ENCODE measurements around the gene PTPN4. TPM values are rescaled to one million over a fixed set of nuclear protein-coding genes. Genes with fewer than 3 reads are reported as not detected.
"Not testable (repeated sequence)": the region's sequence is repeated elsewhere in the genome, so short reads cannot be mapped to it uniquely, and the experiment has no call there.

The PTPN4 gene
- total and polyA plus RNA-seq, 2 donors from 2014 or later, result 7.4 to 46.4 TPM

- TF ChIP-seq, protein P1, sequence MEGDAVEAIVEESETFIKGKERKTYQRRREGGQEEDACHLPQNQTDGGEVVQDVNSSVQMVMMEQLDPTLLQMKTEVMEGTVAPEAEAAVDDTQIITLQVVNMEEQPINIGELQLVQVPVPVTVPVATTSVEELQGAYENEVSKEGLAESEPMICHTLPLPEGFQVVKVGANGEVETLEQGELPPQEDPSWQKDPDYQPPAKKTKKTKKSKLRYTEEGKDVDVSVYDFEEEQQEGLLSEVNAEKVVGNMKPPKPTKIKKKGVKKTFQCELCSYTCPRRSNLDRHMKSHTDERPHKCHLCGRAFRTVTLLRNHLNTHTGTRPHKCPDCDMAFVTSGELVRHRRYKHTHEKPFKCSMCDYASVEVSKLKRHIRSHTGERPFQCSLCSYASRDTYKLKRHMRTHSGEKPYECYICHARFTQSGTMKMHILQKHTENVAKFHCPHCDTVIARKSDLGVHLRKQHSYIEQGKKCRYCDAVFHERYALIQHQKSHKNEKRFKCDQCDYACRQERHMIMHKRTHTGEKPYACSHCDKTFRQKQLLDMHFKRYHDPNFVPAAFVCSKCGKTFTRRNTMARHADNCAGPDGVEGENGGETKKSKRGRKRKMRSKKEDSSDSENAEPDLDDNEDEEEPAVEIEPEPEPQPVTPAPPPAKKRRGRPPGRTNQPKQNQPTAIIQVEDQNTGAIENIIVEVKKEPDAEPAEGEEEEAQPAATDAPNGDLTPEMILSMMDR (IDR thresholded peaks at IDR 0.05; ENCODE audit: borderline replicate concordance, extremely low read depth, insufficient read depth), result no peak
- H3K4me1 ChIP-seq (ENCODE audit: control insufficient read depth in 2 of 3, insufficient read depth in 2 of 3, low read depth in 1 of 3, low read length in 3 of 3), result no peaks in the 10 kb centered on the region
- FAIRE-seq (no peak), DNase-seq (peak in 1 of 5 donors; percentile 45)
- peaks cover 0 to 18% (median 2%) of the 10 kb centered on the region in 3 donors for H3K9me3 ChIP-seq (ENCODE audit: control insufficient read depth in 2 of 3, insufficient read depth in 1 of 3, low read length in 3 of 3)
- no peak overlapping the region for H3K4me3 ChIP-seq (ENCODE audit: low read length in 3 of 3)
- no peak overlapping the region for H3K27ac ChIP-seq (ENCODE audit: low read depth in 2 of 2, low read length in 2 of 2)
- H3K36me3 ChIP-seq (ENCODE audit: control insufficient read depth in 2 of 3, insufficient read depth in 3 of 3, low read length in 3 of 3), result peaks cover 0 to 2% (median 0%) of the 10 kb centered on the region in 3 donors
- intact Hi-C loops (cut with DNase I), result no loop called here
- H3K27me3 ChIP-seq (ENCODE audit: control insufficient read depth, insufficient read depth, low read length), result no peaks in the 10 kb centered on the region
- H3K9ac ChIP-seq (ENCODE audit: low read length in 3 of 3), result no peak overlapping the region
Measured at GRCh38 chr2:119795309-119796303, 35.9 kb downstream of the PTPN4 start.

DNA sequence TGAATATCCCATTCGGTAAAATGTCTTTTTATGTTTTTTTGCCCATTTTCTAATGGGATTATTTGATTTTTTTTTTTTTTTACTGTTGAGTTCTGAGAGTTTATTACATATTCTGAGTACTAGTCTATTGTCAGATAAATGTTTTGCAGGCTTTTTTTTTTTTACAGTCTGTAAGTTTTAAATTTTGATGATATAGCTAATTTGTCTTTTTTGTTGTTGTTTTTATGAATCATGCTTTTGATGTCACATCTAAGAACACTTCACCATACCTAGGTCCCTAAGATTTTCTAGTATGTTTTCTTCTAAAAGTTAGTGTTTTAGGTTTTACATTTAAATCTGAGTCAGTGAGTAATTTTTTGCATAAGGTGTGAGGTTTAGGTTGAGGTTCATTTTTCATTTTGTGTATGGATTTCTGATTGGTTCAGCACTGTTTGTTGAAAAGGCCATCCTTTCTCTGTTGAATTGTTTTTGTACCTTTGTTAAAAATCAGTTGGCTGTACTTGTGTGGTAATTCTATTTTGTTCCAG, 40.7 kb downstream of the PTPN4 start:
- DNase-seq (no peak), FAIRE-seq (no peak)
- no peaks in the 10 kb centered on the region for H3K36me3 ChIP-seq (ENCODE audit: control insufficient read depth in 2 of 3, insufficient read depth in 3 of 3, low read length in 3 of 3)
- no peak overlapping the region for H3K9ac ChIP-seq (ENCODE audit: low read length in 3 of 3)
- no peaks in the 10 kb centered on the region for H3K27me3 ChIP-seq (ENCODE audit: control insufficient read depth, insufficient read depth, low read length)
- intact Hi-C loops (cut with DNase I), result no loop called here
- no peak overlapping the region for H3K27ac ChIP-seq (ENCODE audit: low read depth in 2 of 2, low read length in 2 of 2)
- no peak overlapping the region for H3K4me3 ChIP-seq (ENCODE audit: low read length in 3 of 3)
- H3K4me1 ChIP-seq (ENCODE audit: control insufficient read depth in 2 of 3, insufficient read depth in 2 of 3, low read depth in 1 of 3, low read length in 3 of 3), result no peaks in the 10 kb centered on the region
- H3K9me3 ChIP-seq (ENCODE audit: control insufficient read depth in 2 of 3, insufficient read depth in 1 of 3, low read length in 3 of 3), result no peaks in the 10 kb centered on the region
- TF ChIP-seq, protein P1 (IDR thresholded peaks at IDR 0.05; ENCODE audit: borderline replicate concordance, extremely low read depth, insufficient read depth), result no peak

- Histone ChIP-seq H3K9me3 (ENCODE audit: control insufficient read depth in 2 of 3, insufficient read depth in 1 of 3, low read length in 3 of 3) (no peaks in the 10 kb centered on the region), H3K36me3 (ENCODE audit: control insufficient read depth in 2 of 3, insufficient read depth in 3 of 3, low read length in 3 of 3) (no peaks in the 10 kb centered on the region), H3K27ac (ENCODE audit: low read depth in 2 of 2, low read length in 2 of 2) (no peak overlapping the region), H3K9ac (ENCODE audit: low read length in 3 of 3) (no peak overlapping the region), H3K4me1 (ENCODE audit: control insufficient read depth in 2 of 3, insufficient read depth in 2 of 3, low read depth in 1 of 3, low read length in 3 of 3) (no peaks in the 10 kb centered on the region), H3K4me3 (ENCODE audit: low read length in 3 of 3) (no peak overlapping the region), H3K27me3 (ENCODE audit: control insufficient read depth, insufficient read depth, low read length) (no peaks in the 10 kb centered on the region)
- intact Hi-C loops (cut with DNase I), result no loop called here
- FAIRE-seq (no peak), DNase-seq (no peak)
- TF ChIP-seq, protein P1 (IDR thresholded peaks at IDR 0.05; ENCODE audit: borderline replicate concordance, extremely low read depth, insufficient read depth), result no peak
Measured at GRCh38 chr2:119801040-119801439, 41.3 kb downstream of the PTPN4 start.

- H3K27me3 ChIP-seq (ENCODE audit: control insufficient read depth, insufficient read depth, low read length); intact Hi-C loops (cut with DNase I); FAIRE-seq; H3K36me3 ChIP-seq (ENCODE audit: control insufficient read depth in 2 of 3, insufficient read depth in 3 of 3, low read length in 3 of 3); H3K9me3 ChIP-seq (ENCODE audit: control insufficient read depth in 2 of 3, insufficient read depth in 1 of 3, low read length in 3 of 3); H3K4me3 ChIP-seq (ENCODE audit: low read length in 3 of 3); H3K27ac ChIP-seq (ENCODE audit: low read depth in 2 of 2, low read length in 2 of 2); H3K9ac ChIP-seq (ENCODE audit: low read length in 3 of 3); DNase-seq; H3K4me1 ChIP-seq (ENCODE audit: control insufficient read depth in 2 of 3, insufficient read depth in 2 of 3, low read depth in 1 of 3, low read length in 3 of 3): not testable (repeated sequence)
Measured at GRCh38 chr2:119801989-119802388, 42.3 kb downstream of the PTPN4 start.

Measured in kidney (tissue), 14 donors.